Measurements from ENCODE around the gene TSPAN9.

Gene TSPAN9

GRCh38 chr12:3119756-3120601 is 42.8 kb downstream of the TSPAN9 start:
- no peak overlapping the region for H3K9ac ChIP-seq (ENCODE audit: low read length)
- H3K9me3 ChIP-seq (ENCODE audit: low read length), result no peaks in the 10 kb centered on the region
- no peaks in the 10 kb centered on the region for H3K36me3 ChIP-seq (ENCODE audit: insufficient read depth, low read length)
- H2AFZ ChIP-seq (ENCODE audit: low read length), result no peak overlapping the region
- H3K9me2 ChIP-seq (ENCODE audit: low read depth, low read length), result no peaks in the 10 kb centered on the region
- H3K4me2 ChIP-seq (ENCODE audit: low read length), result no peak overlapping the region
- H3F3A ChIP-seq (ENCODE audit: insufficient read depth, low read length), result no peaks in the 10 kb centered on the region
- no peak overlapping the region for H3K27ac ChIP-seq (ENCODE audit: low read depth, low read length, poor library complexity, severe bottlenecking)
- peaks cover 14% of the 10 kb centered on the region; the same call in 1 of the 2 replicates for H3K27me3 ChIP-seq (ENCODE audit: insufficient read depth, low read length)
- no peaks in the 10 kb centered on the region for H3K79me2 ChIP-seq (ENCODE audit: insufficient read depth, low read length)
- no peaks in the 10 kb centered on the region for H3K4me1 ChIP-seq (ENCODE audit: insufficient read depth, low read length, severe bottlenecking)
- no peaks in the 10 kb centered on the region for H4K20me1 ChIP-seq (ENCODE audit: insufficient read depth, low read length)
- no peak overlapping the region for H3K4me3 ChIP-seq (ENCODE audit: low read depth, low read length, poor library complexity, severe bottlenecking)
- TF ChIP-seq CTCF (IDR thresholded peaks at IDR 0.05; ENCODE audit: low read length), result no peak
- no peak for TF ChIP-seq EZH2 (IDR thresholded peaks at IDR 0.05; ENCODE audit: borderline replicate concordance, low read length)

GRCh38 chr12:3120701-3121100 is 43.5 kb downstream of the TSPAN9 start:
- H3K36me3 ChIP-seq (ENCODE audit: insufficient read depth, low read length), result no peaks in the 10 kb centered on the region
- H3K9ac ChIP-seq (ENCODE audit: low read length), result no peak overlapping the region
- H3K79me2 ChIP-seq (ENCODE audit: insufficient read depth, low read length), result no peaks in the 10 kb centered on the region
- H3K9me3 ChIP-seq (ENCODE audit: low read length), result no peaks in the 10 kb centered on the region
- H4K20me1 ChIP-seq (ENCODE audit: insufficient read depth, low read length), result no peaks in the 10 kb centered on the region
- H3K27me3 ChIP-seq (ENCODE audit: insufficient read depth, low read length), result peaks cover 10% of the 10 kb centered on the region; the same call in 1 of the 2 replicates
- no peak overlapping the region for H2AFZ ChIP-seq (ENCODE audit: low read length)
- no peaks in the 10 kb centered on the region for H3K4me1 ChIP-seq (ENCODE audit: insufficient read depth, low read length, severe bottlenecking)
- no peak overlapping the region for H3K4me3 ChIP-seq (ENCODE audit: low read depth, low read length, poor library complexity, severe bottlenecking)
- no peaks in the 10 kb centered on the region for H3F3A ChIP-seq (ENCODE audit: insufficient read depth, low read length)
- no peak overlapping the region for H3K27ac ChIP-seq (ENCODE audit: low read depth, low read length, poor library complexity, severe bottlenecking)
- TF ChIP-seq CTCF (IDR thresholded peaks at IDR 0.05; ENCODE audit: low read length) (no peak), EZH2 (IDR thresholded peaks at IDR 0.05; ENCODE audit: borderline replicate concordance, low read length) (no peak)
- H3K4me2 ChIP-seq (ENCODE audit: low read length), result no peak overlapping the region
- no peaks in the 10 kb centered on the region for H3K9me2 ChIP-seq (ENCODE audit: low read depth, low read length)

- Histone ChIP-seq H3K9me2 (ENCODE audit: low read depth, low read length) (no peaks in the 10 kb centered on the region), H3K9me3 (ENCODE audit: low read length) (no peaks in the 10 kb centered on the region), H3K4me1 (ENCODE audit: insufficient read depth, low read length, severe bottlenecking) (no peaks in the 10 kb centered on the region), H4K20me1 (ENCODE audit: insufficient read depth, low read length) (no peaks in the 10 kb centered on the region), H3F3A (ENCODE audit: insufficient read depth, low read length) (no peaks in the 10 kb centered on the region), H2AFZ (ENCODE audit: low read length) (no peak overlapping the region), H3K36me3 (ENCODE audit: insufficient read depth, low read length) (no peaks in the 10 kb centered on the region), H3K9ac (ENCODE audit: low read length) (no peak overlapping the region), H3K4me2 (ENCODE audit: low read length) (no peak overlapping the region), H3K27me3 (ENCODE audit: insufficient read depth, low read length) (peaks cover 5% of the 10 kb centered on the region; the same call in 1 of the 2 replicates), H3K4me3 (ENCODE audit: low read depth, low read length, poor library complexity, severe bottlenecking) (no peak overlapping the region), H3K27ac (ENCODE audit: low read depth, low read length, poor library complexity, severe bottlenecking) (no peak overlapping the region), H3K79me2 (ENCODE audit: insufficient read depth, low read length) (no peaks in the 10 kb centered on the region)
- no peak for TF ChIP-seq EZH2 (IDR thresholded peaks at IDR 0.05; ENCODE audit: borderline replicate concordance, low read length)
- TF ChIP-seq CTCF (IDR thresholded peaks at IDR 0.05; ENCODE audit: low read length), result no peak
These were observed 45.9 kb downstream of the TSPAN9 start for GRCh38 chr12:3122841-3123678.

Measured in OCI-LY1 (cell line).